Measurements from ENCODE around the gene EYS.
"Not testable (repeated sequence)": the region's sequence is repeated elsewhere in the genome, so short reads cannot be mapped to it uniquely, and the experiment has no call there.

The EYS gene

GRCh38 chr6:65449926-65450325 lies 257.1 kb downstream of the EYS start:
- no peak for DNase-seq

GRCh38 chr6:65448866-65449265 lies 258.2 kb downstream of the EYS start:
- no peak for DNase-seq

DNA sequence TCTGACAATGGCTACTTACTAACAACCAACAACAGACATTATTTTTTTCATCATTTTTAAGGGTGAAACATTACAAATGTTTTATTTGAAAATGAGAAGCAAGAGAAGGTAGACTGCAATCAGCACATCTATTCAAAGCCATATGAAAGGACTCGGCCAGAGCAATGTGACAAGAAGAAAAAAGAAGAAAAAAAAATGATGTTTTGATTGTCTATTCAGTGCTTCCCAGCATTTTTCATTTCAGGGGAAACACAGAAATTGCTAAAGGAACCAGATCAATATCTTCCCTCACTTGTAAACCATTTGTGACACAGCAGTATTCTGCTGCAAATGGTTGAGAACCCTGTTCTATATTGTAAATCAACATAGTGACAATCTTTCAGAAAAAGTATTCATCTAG lies 270.7 kb downstream of the EYS start:
- DNase-seq: no peak

DNA sequence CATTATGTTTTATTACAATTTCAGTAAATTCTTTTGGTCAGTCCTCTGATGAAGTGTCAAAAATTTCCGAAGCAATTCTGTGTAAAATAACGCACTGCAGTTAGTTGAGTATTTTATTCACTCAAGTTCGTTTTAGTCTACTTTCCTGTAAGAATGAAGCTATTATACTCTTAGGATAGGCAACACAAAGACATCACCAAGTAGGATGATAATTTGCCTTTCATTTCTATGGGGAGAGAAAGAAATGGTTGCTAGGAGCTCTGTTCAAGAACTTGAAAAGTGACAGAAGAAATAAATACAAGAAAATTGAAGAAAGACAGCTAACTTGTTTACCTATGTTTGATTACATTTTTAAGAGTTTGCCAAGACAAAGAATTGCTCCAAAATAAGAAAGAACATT lies 290.4 kb downstream of the EYS start:
- DNase-seq: no peak

DNA sequence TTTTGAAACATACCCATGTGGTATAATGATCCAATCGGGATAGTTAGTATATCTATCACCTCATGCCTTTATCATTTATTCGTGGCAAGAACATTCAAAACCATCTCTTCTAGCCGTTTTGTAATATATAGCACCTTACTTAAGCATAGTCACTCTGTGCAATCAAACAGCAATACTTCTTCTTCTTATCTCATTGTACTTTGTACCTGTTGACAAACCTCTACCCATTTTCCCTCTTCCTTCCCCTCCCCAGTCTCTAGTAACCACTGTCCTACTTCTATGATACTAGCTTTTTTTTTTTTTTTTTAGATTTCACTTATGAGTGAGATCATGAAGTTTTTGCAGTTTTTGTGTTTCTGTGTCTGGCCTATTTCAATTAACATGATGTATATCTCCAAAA lies 296.7 kb downstream of the EYS start:
- no peak for DNase-seq

GRCh38 chr6:65402564-65402963 lies 304.5 kb downstream of the EYS start:
- no peak for DNase-seq

DNA sequence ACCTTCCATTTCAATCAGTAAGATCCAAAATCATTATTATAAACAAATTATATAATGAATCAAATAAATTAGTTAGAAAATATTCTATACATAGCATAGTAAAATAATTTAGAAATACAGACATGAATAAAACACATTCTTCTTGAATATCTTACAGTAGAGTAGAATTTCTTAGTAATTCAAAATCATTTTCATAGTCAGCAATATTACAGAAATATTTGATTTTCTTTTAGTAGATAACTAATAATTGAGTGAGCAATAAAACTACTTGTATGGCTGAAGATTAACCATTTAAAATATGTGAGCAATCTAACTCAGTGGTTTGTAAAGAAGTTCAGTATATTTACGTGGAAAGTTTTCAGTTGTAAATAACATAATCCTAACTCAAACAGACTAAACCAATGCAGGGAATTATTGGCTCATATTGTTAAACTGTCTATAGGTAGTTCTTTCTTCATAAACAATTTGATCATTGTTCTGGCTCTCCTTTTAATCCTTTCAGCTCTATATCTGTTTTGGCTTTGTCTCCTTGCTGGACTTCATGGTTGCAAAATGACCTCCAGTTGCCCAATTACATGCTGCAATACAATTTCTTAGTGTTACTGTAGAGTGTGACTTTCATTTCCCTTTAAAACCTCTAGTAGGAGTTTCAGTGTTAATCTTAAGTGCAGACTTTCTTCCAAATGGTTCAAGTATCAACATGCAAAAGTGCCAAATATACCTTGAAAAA lies 307.5 kb downstream of the EYS start:
- DNase-seq: no peak

- no peak for DNase-seq
Measured at GRCh38 chr6:65398851-65399250, 308.2 kb downstream of the EYS start.

DNA sequence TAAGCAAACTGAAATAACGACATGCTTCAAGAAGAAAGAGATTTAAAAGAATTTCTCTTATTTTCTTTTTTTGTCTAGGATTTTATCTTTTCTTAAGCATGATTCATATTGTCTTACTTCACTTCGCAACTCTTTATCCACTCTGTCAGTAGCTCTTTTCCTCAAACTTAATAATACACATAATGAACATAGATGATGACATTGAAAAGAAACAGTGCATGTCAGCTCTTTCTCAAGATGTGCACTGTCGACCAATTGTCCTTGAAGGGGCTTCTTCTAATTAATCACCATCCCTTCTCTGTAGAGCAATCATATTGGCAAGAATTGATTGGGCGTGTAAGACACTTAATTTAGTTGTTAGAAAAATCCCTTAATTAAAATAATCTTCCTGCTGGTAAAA lies 356.5 kb downstream of the EYS start:
- DNase-seq: no peak

GRCh38 chr6:65302655-65303054 lies 404.4 kb downstream of the EYS start:
- not testable (repeated sequence) for DNase-seq

DNA sequence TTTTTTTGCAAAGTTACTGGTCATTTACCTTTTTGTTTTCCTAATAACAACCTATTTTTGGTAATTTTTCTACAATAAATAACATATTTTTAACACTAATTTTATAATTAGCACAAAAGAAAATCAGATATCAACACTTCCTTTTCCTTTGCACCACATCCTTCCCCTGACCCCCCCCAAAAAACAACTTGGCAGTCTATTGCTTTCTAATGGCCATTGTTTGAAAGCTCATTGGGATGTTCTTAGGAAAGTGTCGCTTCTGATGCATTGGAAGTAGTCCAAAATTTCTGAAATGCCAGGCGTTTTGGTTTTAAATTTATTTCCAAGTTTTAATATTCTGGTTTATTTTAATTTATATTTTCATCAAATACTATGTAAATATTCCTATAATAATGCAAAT lies 407.8 kb downstream of the EYS start:
- DNase-seq: no peak

GRCh38 chr6:65295812-65296211 lies 411.2 kb downstream of the EYS start:
- no peak for DNase-seq

DNA sequence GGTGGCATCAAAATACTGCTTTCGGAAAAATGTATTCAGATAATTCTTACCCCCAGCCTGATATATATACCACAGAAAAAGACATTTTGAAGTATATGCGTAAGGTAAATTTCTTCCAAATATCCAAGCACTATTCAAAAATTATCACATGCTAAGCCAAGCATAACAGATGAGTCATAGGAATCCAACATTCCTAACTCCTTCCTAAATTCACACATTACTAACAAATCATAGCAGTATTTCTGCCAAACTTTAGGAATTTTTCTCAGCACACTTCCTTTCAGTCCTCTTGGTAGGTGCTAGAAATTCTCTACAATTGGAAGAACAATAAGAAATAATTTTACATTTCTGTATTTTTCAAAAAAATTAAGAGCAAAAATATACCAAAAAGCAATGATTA lies 417.5 kb downstream of the EYS start:
- no peak for DNase-seq

- DNase-seq: no peak
Measured at GRCh38 chr6:65285275-65285674, 421.8 kb downstream of the EYS start.

- no peak for DNase-seq
Measured at GRCh38 chr6:65280060-65280459, 427.0 kb downstream of the EYS start.

GRCh38 chr6:65262241-65262640 lies 444.8 kb downstream of the EYS start:
- DNase-seq: no peak

DNA sequence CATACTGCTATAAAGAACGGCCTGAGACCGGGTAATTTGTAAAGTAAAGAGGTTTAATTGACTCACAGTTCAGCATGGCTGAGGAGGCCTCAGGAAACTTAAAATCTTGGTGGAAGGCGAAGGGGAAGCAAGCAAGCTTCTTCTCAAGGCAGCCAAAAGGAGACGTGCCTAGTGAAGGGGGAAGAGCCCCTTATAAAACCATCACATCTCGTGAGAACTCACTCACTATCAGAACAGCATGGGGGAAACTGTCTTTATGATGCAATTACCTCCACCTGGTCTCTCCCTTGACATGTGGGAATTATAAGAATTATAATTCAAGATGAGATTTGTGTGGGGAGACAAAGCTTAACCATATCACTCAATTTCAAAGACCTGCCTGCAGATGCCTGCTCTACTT lies 447.0 kb downstream of the EYS start:
- no peak for DNase-seq

- no peak for DNase-seq
Measured at GRCh38 chr6:65259059-65259458, 448.0 kb downstream of the EYS start.

DNA sequence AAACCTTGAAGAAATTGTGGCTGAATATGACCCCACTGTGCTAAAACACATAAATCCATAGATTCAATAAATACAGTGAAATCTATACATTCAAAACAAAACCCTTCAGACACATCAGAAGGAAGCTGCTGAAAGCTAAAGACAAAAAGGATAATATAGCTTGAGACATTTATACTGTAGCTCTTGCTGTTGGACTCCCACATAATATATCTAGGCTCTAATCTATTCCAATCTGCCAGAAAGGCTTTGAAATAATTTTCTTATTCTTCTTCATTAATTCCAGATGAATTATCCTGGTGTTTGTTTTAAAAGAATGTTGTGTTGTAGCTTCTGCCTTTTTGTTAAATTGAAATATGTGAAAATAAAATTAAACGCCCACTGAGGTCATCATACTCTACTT lies 454.0 kb downstream of the EYS start:
- no peak for DNase-seq

- no peak for DNase-seq
Measured at GRCh38 chr6:65248101-65248610, 458.9 kb downstream of the EYS start.

DNA sequence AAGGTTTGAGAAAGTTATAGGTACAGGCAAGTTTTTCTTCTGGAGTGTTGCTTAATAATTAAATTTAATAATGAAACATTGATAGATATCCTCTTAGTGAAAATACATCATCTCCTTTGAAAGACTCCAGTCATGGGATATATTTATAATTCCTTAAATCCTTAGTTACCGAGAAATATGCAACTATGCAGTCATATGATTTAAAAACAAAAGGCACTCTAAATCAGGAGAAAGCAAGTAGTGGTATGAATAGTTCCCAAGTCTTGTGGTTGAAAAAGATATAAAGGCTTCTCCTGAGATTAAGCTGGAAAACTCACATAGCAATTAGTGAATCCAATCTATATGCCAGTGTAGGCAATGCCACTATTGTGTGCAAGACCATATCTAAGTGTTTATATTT lies 475.4 kb downstream of the EYS start:
- no peak for DNase-seq

DNA sequence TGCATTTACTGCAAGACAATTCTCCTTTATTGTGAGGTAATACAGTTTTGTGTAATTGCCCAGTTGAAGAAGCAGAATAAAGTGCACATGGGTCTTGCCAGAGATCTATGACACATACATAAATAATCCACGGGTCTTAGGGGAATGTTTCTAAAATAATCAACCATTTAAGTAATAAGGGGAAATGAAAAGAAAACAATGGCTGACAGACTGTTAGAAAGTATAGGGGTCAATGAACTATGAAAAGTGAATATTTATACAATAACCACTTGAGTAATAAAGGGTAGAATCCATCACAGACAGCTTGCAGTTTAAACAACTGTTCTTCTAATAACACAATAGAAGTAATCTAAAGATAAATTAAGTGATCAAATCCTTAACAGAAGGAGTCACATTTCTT lies 477.2 kb downstream of the EYS start:
- no peak for DNase-seq

- no peak for DNase-seq
Measured at GRCh38 chr6:65221153-65221552, 485.9 kb downstream of the EYS start.

DNA sequence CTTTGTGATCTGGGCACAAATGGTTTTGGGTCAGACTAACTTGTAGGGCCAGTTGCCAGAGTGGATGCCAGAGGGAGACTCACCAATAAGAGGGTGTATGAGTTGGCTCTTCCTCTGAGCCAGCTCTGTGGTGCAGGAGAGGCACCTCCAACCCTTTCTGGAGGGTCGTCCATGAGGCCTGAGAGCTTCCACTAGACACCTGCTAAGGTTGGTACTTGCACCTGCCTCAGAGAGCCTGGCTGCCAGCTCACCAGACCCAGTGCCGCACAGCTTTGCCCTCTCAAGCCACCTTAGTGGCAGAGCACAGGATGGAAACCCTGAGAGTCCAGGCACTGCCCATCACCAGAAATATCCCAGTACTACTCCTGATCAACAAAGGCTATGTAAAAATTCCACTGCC lies 504.3 kb downstream of the EYS start:
- no peak for DNase-seq

- no peak for DNase-seq
Measured at GRCh38 chr6:65199683-65200082, 507.3 kb downstream of the EYS start.
